HepG2 (cell line): Measurements from ENCODE around the gene STARD13. TPM values are rescaled to one million over a fixed set of nuclear protein-coding genes. Genes with fewer than 3 reads are reported as not detected.

Experiments
- ARID3A ChIP-seq: IDR thresholded peaks from 2 replicates; pipeline ENCODE4 v1.6.1; 2012; ENCODE audit warnings: low read depth, low read length, improper control_type of control experiment
- CCDC6 ChIP-seq: sonication (generic); formaldehyde crosslinking; IDR thresholded peaks from 2 replicates; pipeline ENCODE4 v1.8.1; 2022; ENCODE audit warnings: mild to moderate bottlenecking, missing genetic modification reagents, moderate library complexity
- ELF3 ChIP-seq: IDR thresholded peaks from 2 replicates; pipeline ENCODE4 v1.6.1; 2016; ENCODE audit warnings: missing genetic modification reagents, missing compliant biosample characterization
- GMEB2 ChIP-seq: IDR thresholded peaks from 2 replicates; pipeline ENCODE4 v1.6.1; 2016; ENCODE audit warnings: missing biosample characterization, missing genetic modification reagents, low read depth
- HHEX ChIP-seq: IDR thresholded peaks from 2 replicates; pipeline ENCODE4 v1.6.1; 2016; ENCODE audit warnings: control low read depth
- MTA1 ChIP-seq: sonication (generic); formaldehyde crosslinking; IDR thresholded peaks from 2 replicates; pipeline ENCODE4 v1.4.0; 2020; ENCODE audit warnings: missing genetic modification reagents, mild to moderate bottlenecking, borderline replicate concordance
- ZNF331 ChIP-seq: sonication (generic); formaldehyde crosslinking; IDR thresholded peaks from 2 replicates; pipeline ENCODE4 v1.4.0; 2020; ENCODE audit warnings: missing genetic modification reagents
- ZNF576 ChIP-seq: sonication (generic); formaldehyde crosslinking; IDR thresholded peaks from 2 replicates; pipeline ENCODE4 v1.4.0; 2020; ENCODE audit warnings: mild to moderate bottlenecking, missing genetic modification reagents
- polyA plus RNA-seq, 8 experiments: library from polyadenylated mRNA; depleted of rRNA in 3 of 8; stranded (reverse) in 7 of 8; unstranded in 1 of 8; fragments of >200 nt; fragmentation: Illumina TruSeq in 4 of 8; extraction: Trizol in 4 of 8; gene quantifications; 2 replicates each; pipeline versions ENCODE4 v1.2.1 to v1.2.3, GENCODE V29; 2011 to 2016; ENCODE audit warnings: low read depth in 4 of 8, missing spikeins in 1 of 8, mixed read lengths in 1 of 8; ENCODE audit not compliant: insufficient read depth in 1 of 8
- total RNA-seq, 5 experiments: library from RNA; depleted of rRNA; stranded (reverse); fragments of >200 nt; fragmentation: Illumina TruSeq; extraction: Trizol; gene quantifications; 2 replicates each; pipeline ENCODE4 v1.2.3, GENCODE V29; 2016; ENCODE audit warnings: low read depth in 1 of 5
- TF ChIP-seq, protein P1 (sequence below): sonication (generic); formaldehyde crosslinking; IDR thresholded peaks from 2 replicates; pipeline ENCODE4 v1.5.0; 2020; ENCODE audit warnings: mild to moderate bottlenecking, missing genetic modification reagents, borderline replicate concordance
- TF ChIP-seq, protein P2 (sequence below): sonication (generic); formaldehyde crosslinking; IDR thresholded peaks from 2 replicates; pipeline ENCODE4 v1.5.0; 2020; ENCODE audit warnings: mild to moderate bottlenecking, missing genetic modification reagents
- TF ChIP-seq, protein P3 (sequence below): sonication (generic); formaldehyde crosslinking; conservative IDR thresholded peaks from 2 replicates; pipeline ENCODE4 v1.8.0; 2022; ENCODE audit warnings: low read depth, missing genetic modification reagents

Gene STARD13
- total and polyA plus RNA-seq, 2 of the 13 experiments (the other 11 are each of a cell fraction or from before 2014, with no cell fraction given): 12.8 to 14.3 TPM

- TF ChIP-seq GMEB2 (CRISPR knock-in tag) (no peak), ELF3 (CRISPR knock-in tag) (peak; percentile 71; the same call in 1 of the 2 replicates), CCDC6 (CRISPR knock-in tag) (0 out of 2 replicates have a peak, but pooled peaks have one; percentile 27), HHEX (CRISPR knock-in tag) (no peak), ZNF576 (no peak), MTA1 (CRISPR knock-in tag) (peak; percentile 49; the same call in 1 of the 2 replicates), ARID3A (peak; percentile 81), ZNF331 (CRISPR knock-in tag) (peak; percentile 92; the same call in 1 of the 2 replicates)
- TF ChIP-seq, protein P1, sequence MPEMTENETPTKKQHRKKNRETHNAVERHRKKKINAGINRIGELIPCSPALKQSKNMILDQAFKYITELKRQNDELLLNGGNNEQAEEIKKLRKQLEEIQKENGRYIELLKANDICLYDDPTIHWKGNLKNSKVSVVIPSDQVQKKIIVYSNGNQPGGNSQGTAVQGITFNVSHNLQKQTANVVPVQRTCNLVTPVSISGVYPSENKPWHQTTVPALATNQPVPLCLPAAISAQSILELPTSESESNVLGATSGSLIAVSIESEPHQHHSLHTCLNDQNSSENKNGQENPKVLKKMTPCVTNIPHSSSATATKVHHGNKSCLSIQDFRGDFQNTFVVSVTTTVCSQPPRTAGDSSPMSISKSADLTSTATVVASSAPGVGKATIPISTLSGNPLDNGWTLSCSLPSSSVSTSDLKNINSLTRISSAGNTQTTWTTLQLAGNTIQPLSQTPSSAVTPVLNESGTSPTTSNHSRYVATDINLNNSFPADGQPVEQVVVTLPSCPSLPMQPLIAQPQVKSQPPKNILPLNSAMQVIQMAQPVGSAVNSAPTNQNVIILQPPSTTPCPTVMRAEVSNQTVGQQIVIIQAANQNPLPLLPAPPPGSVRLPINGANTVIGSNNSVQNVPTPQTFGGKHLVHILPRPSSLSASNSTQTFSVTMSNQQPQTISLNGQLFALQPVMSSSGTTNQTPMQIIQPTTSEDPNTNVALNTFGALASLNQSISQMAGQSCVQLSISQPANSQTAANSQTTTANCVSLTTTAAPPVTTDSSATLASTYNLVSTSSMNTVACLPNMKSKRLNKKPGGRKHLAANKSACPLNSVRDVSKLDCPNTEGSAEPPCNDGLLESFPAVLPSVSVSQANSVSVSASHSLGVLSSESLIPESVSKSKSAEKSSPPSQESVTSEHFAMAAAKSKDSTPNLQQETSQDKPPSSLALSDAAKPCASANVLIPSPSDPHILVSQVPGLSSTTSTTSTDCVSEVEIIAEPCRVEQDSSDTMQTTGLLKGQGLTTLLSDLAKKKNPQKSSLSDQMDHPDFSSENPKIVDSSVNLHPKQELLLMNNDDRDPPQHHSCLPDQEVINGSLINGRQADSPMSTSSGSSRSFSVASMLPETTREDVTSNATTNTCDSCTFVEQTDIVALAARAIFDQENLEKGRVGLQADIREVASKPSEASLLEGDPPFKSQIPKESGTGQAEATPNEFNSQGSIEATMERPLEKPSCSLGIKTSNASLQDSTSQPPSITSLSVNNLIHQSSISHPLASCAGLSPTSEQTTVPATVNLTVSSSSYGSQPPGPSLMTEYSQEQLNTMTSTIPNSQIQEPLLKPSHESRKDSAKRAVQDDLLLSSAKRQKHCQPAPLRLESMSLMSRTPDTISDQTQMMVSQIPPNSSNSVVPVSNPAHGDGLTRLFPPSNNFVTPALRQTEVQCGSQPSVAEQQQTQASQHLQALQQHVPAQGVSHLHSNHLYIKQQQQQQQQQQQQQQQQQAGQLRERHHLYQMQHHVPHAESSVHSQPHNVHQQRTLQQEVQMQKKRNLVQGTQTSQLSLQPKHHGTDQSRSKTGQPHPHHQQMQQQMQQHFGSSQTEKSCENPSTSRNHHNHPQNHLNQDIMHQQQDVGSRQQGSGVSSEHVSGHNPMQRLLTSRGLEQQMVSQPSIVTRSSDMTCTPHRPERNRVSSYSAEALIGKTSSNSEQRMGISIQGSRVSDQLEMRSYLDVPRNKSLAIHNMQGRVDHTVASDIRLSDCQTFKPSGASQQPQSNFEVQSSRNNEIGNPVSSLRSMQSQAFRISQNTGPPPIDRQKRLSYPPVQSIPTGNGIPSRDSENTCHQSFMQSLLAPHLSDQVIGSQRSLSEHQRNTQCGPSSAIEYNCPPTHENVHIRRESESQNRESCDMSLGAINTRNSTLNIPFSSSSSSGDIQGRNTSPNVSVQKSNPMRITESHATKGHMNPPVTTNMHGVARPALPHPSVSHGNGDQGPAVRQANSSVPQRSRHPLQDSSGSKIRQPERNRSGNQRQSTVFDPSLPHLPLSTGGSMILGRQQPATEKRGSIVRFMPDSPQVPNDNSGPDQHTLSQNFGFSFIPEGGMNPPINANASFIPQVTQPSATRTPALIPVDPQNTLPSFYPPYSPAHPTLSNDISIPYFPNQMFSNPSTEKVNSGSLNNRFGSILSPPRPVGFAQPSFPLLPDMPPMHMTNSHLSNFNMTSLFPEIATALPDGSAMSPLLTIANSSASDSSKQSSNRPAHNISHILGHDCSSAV (CRISPR knock-in tag): no peak
- TF ChIP-seq, protein P2, sequence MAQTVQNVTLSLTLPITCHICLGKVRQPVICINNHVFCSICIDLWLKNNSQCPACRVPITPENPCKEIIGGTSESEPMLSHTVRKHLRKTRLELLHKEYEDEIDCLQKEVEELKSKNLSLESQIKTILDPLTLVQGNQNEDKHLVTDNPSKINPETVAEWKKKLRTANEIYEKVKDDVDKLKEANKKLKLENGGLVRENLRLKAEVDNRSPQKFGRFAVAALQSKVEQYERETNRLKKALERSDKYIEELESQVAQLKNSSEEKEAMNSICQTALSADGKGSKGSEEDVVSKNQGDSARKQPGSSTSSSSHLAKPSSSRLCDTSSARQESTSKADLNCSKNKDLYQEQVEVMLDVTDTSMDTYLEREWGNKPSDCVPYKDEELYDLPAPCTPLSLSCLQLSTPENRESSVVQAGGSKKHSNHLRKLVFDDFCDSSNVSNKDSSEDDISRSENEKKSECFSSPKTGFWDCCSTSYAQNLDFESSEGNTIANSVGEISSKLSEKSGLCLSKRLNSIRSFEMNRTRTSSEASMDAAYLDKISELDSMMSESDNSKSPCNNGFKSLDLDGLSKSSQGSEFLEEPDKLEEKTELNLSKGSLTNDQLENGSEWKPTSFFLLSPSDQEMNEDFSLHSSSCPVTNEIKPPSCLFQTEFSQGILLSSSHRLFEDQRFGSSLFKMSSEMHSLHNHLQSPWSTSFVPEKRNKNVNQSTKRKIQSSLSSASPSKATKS: no peak
- TF ChIP-seq, protein P3, sequence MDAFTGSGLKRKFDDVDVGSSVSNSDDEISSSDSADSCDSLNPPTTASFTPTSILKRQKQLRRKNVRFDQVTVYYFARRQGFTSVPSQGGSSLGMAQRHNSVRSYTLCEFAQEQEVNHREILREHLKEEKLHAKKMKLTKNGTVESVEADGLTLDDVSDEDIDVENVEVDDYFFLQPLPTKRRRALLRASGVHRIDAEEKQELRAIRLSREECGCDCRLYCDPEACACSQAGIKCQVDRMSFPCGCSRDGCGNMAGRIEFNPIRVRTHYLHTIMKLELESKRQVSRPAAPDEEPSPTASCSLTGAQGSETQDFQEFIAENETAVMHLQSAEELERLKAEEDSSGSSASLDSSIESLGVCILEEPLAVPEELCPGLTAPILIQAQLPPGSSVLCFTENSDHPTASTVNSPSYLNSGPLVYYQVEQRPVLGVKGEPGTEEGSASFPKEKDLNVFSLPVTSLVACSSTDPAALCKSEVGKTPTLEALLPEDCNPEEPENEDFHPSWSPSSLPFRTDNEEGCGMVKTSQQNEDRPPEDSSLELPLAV (CRISPR knock-in tag): no peak
Observed at GRCh38 chr13:33125821-33126570, 159.6 kb downstream of the STARD13 start (continued).
